HL-60 (cell line): Measurements from ENCODE around the gene APOD.

Experiments
- DNase-seq, 2 experiments: peaks; one replicate each; pipeline ENCODE4 v3.0.0-alpha.2; 2010 to 2020; ENCODE audit warnings: low read depth in 1 of 2, low spot score in 1 of 2
- H3K27ac ChIP-seq: fragments of 250-450 bp; sonication (Bioruptor Pico); replicated peaks from 2 replicates; pipeline ENCODE4 v1.5.1; 2020; ENCODE audit warnings: mild to moderate bottlenecking, moderate library complexity
- H3K27me3 ChIP-seq: fragments of 250-450 bp; sonication (Bioruptor Pico); 2 replicates; pipeline ENCODE4 v1.5.1; 2021; ENCODE audit warnings: mild to moderate bottlenecking, moderate library complexity; ENCODE audit not compliant: insufficient read depth, poor library complexity, severe bottlenecking
- H3K4me3 ChIP-seq: replicated peaks from 2 replicates; pipeline ENCODE4 v1.5.1; 2011; ENCODE audit warnings: mild to moderate bottlenecking, control low read depth, low read length; ENCODE audit not compliant: insufficient read depth
- CTCF ChIP-seq: IDR thresholded peaks from one replicate; pipeline ENCODE4 v1.5.1; 2011; ENCODE audit warnings: low read length, control low read depth, inconsistent platforms; ENCODE audit not compliant: insufficient read depth
- GABPA ChIP-seq: IDR thresholded peaks from 2 replicates; pipeline ENCODE4 v1.6.1; 2012; ENCODE audit warnings: low read depth
- POLR2AphosphoS5 ChIP-seq: IDR thresholded peaks from 2 replicates; pipeline ENCODE4 v1.6.1; 2012; ENCODE audit warnings: low read depth
- REST ChIP-seq: IDR thresholded peaks from 2 replicates; pipeline ENCODE4 v1.6.1; 2012; ENCODE audit warnings: low read depth; ENCODE audit not compliant: insufficient replicate concordance
- SPI1 ChIP-seq: IDR thresholded peaks from 2 replicates; pipeline ENCODE4 v1.6.1; 2012; ENCODE audit warnings: low read depth, mild to moderate bottlenecking, borderline replicate concordance

APOD gene

GRCh38 chr3:195582947-195583346, 793 bp downstream of the APOD start:
- H3K27ac ChIP-seq: no peak overlapping the region
- DNase-seq: no peak
- H3K27me3 ChIP-seq: peaks cover 20% of the 10 kb centered on the region
- TF ChIP-seq POLR2AphosphoS5 (no peak), CTCF (no peak), REST (no peak), SPI1 (no peak), GABPA (no peak)
- H3K4me3 ChIP-seq: no peak overlapping the region

- Histone ChIP-seq H3K27me3 (peaks cover 27% of the 10 kb centered on the region), H3K4me3 (no peak overlapping the region), H3K27ac (no peak overlapping the region)
- no peak for DNase-seq
- no peak for TF ChIP-seq GABPA
- no peak for TF ChIP-seq CTCF
- TF ChIP-seq REST: no peak
Observed at GRCh38 chr3:195580744-195581443, 2.8 kb downstream of the APOD start.

- DNase-seq: no peak
- H3K27me3 ChIP-seq: peaks cover 20% of the 10 kb centered on the region
- no peak for TF ChIP-seq REST
- no peak for TF ChIP-seq CTCF
- no peak for TF ChIP-seq GABPA
- no peak for TF ChIP-seq POLR2AphosphoS5
- TF ChIP-seq SPI1: no peak
- no peak overlapping the region for H3K27ac ChIP-seq
- H3K4me3 ChIP-seq: no peak overlapping the region
Observed at GRCh38 chr3:195579281-195579680, 4.5 kb downstream of the APOD start.
